Fibroblast of skin of back (primary cell): ENCODE results near the gene MUC12.

ENCODE experiments used
- DNase-seq: peaks from one replicate; pipeline ENCODE4 v3.0.0-alpha.2; 2013

The MUC12 gene

DNA sequence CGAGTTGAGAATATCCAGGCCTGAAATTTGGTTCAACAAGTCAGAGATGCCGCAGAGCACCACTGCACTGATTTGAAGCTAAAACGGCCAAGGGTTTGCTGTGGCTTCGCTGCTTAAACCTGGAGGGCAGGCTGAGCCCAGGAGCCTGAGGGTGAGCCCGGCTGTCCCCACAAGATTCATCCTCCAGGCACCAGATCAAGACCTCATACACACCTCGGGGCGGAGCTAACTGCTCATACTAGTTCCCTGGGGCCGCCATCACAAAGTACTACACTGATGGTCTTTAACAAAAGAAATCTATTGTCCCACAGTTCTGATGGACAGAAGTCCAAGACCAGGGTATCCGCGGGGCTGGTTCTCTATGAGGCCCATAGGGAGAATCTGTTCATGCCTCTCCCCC is 99.0 kb downstream of the MUC12 start:
- no peak for DNase-seq
